NCI-H446 treated with DMSO at 0.1 percent for 48 hours (cell line): ENCODE results near the gene ZNF827.
A peak's percentile ranks its signal among the peaks of the same experiment; 100 is the strongest.

Experiments used
- DNase-seq: peaks from one replicate; lab custom pipeline; 2025; lab: John Stamatoyannopoulos, UW

ZNF827 gene

DNA sequence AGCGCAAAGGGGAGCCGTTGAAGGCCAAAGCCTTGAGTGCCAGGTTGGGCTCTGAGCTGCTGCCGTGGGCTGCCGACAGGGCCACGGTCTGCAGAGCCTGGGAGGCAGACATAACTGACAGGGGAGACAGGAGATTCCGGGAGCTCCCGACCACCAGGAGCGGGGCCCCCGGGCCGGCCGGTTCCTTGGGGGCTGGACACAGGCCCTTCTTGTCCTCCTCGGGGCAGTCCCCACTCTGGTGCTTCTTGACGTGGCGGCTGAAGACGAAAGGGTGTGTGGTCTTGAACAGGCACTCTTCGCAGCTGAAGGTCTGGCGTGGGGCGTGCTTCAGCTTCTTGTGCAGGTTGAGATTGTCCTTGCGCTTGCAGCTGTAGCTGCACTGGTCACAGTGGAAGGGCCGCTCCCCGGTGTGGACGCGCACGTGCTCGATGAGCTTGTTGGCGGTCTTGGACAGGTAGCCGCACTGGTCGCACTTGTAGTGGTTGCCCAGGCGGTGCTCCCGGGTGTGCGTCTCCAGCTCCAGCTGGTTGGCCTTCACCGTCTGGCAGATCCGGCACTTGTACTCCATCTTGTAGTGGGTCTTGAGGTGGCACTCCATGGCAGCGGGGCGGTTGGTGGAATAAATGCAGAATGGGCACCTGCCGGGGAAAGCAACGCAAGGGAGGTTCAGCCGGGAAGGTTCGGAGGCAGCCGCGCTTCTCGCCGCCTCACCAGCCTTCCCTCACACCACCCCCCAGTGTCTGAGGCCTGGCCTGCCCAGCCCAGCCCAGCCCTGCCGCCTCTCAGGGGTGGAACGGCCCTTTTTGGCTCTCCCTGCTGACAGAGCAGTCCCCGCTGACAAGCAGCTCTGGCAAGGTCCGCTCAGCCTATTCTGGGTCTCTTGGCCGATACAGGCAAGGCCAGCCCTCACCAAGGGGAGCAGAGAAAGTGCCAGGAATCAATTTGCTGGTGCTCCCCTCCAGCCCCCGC lies 177.4 kb downstream of the ZNF827 start:
- no peak for DNase-seq

DNA sequence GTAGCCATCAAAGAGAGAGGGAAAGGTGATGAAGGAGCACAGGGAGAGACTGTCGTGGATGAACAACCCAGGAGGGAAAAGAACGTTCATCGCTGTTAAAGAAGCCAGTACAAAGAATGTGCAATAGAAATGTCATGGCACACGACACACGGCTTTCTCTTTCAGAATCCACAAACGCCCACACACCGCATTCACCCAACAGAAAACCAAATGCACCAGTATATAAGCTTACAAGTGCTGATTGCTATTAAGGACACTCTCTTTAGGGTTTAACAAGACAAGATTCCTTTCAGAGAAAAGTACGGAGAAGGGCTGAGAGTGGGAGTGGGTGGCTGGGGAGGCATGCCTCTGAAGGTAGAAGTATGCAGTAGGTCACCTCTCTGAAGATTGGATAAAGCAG lies 178.4 kb downstream of the ZNF827 start:
- DNase-seq = no peak

DNA sequence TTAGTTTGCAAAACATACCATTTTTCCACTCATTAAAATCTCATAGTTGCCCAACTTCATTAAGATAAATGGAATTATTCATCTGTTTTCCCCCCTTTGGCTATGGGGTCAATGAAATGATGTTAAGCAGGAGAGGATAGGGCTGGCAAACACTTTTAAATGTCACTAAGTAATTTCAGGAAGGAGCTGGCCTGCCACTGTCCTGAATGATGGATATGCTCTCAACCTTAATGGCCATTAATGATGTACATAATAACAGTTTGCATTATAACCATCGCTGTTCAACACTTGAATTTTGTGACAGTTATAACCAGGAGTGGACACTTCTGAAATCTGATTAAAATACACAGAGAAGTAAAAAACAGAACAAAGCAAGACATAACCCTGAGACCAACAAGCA lies 181.4 kb downstream of the ZNF827 start:
- no peak for DNase-seq

DNA sequence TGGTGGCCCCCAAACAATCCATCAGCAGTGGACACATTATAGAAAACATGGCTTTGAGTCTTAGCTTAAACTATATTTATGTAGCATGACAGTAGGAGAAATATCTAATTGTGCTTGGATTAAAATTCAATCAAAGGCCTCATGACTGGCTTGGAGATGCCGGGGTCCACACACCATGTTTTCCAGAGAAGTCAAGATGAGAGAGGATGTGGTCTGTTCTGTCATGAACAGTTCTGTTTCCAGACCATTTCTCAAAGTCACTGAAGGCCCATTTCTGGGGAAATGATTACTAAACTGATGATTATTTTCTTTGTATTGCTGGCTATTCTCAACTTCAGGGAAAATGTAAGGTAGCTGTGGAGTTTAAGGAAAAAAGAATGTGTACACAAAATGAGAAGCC lies 182.4 kb downstream of the ZNF827 start:
- DNase-seq = no peak

DNA sequence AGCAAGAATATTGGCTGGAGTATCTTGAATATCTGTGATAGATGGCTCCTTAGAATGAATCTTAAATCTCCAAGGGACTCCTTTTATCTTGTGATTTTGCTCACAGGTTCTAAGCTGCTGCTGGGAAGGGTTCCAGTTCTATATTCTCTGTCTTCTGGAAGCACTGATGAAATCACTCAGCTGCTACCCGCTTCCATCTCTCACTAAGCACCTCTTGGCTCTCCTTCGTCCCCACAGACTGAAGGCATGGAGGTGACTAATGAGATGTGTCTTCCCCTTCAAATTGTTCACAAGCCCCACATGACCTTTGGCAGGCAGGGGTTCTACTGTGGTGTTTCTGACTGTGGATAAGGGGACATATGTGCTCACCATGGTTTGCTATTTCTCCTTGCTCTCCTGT lies 182.8 kb downstream of the ZNF827 start:
- no peak for DNase-seq

DNA sequence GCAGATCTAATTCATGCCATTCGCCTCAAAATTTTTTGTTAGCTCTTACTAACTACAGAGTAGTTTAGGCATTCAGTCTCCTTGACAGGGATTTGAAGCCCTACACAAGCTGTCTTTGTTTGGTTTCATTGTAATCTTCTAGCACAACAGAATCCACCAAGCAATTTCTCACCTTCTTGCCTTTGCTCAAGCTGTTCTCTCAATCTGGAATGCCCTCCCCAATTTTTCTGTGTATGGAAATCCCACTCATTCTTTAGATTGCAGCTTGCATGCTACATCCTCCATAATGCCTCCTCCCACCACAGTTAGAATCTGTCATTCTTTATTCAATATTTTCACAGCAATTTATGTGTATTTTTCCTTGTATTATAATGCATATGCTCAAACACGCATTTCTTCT lies 195.0 kb downstream of the ZNF827 start:
- no peak for DNase-seq

DNA sequence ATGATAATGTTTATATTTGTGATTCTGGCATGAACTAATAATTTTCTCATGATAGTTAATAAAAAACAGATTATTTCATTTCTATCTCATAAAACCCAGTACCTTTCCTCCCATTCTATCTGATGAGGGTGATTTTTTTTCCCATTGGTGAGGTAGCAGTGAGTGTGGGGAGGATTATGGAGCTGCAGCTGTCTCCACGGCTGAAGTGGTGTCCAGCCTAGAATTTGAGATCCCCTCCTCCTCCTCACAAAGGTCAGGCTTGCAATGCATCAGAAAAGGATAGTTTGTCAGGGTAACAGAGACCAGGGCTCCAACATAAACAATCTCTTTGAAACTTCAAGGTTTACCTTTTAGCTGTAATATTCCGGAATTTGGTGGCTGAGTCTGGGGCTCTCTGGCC lies 197.8 kb downstream of the ZNF827 start:
- no peak for DNase-seq

DNA sequence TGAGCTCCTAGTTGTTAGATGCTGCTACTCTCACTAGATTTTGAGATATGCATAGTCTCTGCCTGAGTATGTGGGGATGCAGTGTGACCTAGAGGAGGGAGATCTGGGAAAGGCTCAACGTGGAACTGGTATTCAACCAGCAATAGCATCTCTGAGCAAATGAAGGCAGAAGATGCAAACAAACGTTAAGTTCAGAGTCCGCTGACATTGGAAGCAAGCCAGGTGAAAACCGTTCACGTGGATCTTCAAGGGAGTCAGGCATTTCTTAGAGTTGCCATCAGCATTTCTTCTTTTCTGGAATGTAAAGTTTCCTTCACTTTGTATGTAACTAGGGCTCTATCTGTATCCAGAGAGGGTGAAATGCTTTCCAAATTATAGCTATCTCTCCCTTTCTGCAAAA lies 198.8 kb downstream of the ZNF827 start:
- no peak for DNase-seq

DNA sequence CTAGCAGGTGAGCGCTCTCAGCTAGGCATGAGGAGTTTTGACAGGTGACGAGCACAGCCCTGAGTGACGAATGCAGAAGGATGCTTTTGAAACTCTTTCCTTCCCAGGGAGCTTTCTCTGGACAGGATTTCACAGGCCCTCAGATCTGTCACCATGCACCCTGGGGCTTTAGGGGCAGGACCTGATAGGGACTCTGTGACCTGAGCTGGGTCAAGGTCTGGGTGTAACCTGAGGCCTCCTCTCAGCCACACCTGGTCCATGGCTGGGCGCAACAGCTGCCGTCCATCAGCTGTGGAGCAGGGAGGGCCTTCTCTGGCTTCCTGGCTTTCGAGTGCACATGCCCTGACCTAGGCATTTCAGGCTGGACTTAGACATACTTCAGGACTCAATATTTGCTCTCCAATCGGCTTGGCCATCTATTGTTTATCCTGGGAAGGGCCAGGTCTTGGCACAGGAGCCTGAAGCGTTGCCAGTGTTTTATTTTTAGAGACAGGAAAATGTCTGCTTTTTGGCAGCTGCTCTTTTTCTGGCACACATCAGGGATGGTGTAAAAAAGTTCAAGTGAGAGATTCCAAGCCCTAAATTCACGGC lies 202.3 kb downstream of the ZNF827 start:
- DNase-seq = peak; percentile 43

DNA sequence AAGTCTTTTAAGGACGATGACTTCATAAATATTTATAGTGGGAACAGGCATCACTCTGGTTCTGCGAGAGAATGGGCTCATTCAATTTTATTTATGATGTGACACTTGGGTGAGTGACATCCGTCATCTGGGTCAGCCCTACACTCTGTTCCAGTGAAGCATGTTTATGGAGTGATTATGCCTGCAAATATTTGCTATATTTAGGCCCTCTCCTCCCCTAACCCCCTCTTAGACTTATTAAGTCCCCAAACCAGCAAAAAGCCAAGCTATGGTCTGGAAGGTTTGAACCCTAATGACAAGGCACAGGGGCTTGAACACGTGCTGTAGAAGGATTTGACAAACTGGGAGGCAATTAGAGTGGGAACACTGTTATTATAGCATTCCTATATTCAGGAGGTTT lies 202.8 kb downstream of the ZNF827 start:
- no peak for DNase-seq

DNA sequence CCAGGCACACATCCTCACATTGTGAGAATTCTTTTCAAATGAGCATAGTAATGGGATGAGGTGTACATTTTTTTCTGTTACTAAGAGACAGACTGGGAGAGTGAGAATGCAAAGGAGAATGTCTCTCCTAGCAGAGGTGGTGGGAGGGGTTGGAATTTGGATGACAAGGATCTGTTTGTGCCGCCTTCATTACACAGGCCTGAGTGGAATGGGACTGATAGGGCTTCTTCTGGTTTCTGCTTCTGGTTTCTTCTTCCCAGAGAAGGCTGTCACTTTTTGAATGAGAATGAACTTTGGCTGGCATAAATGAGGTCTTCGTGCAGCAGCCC lies 203.3 kb downstream of the ZNF827 start:
- DNase-seq = no peak

DNA sequence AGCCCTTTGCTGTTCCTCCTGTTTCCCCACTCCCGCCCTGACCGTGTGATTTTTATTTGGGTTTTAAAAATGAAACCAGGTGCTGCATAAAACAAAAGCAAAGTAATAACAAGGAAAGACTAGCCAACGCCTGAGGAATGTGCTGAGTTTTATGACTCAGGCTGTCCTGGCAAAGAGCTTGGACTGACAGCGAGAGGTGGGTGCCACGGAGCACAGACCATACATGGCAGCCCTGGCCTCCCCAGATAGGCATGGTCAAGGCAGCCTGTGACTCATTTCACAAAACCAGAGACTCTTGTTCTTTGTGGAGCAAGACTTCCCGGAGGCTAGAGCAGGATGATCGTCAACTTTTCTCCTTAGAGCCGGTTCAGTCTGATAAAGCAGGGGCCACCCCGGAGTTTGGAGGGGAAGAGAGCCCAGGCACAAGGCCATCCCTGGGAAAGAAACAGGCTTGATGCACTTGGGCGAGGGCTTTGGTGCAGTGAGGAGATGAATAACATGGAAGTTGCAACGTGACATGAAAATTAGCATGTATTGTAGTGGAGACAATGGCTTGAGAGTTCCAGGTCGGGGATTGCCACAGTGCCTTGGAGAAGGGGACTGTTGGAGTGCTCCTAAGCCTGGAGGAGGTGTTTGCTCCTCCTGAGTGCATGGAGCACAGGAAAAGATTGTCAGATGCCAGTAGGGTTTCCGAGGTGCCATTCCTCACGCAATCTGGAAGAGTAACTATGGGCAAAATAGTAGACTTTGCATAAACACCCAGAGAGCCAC lies 203.9 kb downstream of the ZNF827 start:
- DNase-seq = no peak

DNA sequence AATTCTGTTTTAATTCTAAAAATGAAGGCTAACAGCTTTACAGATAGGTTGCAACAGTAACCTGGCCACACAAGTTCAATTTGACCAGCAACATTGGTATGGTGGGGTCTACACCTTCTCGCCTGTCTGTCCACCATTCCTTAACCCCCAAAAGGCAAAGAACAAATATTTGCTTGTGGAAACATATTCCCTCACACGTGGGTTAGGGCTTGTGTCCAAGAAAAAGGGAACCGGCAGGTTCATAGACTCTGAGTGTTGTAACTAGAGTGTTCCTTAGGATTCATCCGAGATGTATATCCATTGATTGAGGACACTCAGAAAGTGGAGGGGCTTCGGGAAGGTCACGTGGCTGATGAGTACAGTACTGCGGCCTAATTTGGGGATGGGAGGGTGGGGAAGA lies 204.6 kb downstream of the ZNF827 start:
- no peak for DNase-seq

DNA sequence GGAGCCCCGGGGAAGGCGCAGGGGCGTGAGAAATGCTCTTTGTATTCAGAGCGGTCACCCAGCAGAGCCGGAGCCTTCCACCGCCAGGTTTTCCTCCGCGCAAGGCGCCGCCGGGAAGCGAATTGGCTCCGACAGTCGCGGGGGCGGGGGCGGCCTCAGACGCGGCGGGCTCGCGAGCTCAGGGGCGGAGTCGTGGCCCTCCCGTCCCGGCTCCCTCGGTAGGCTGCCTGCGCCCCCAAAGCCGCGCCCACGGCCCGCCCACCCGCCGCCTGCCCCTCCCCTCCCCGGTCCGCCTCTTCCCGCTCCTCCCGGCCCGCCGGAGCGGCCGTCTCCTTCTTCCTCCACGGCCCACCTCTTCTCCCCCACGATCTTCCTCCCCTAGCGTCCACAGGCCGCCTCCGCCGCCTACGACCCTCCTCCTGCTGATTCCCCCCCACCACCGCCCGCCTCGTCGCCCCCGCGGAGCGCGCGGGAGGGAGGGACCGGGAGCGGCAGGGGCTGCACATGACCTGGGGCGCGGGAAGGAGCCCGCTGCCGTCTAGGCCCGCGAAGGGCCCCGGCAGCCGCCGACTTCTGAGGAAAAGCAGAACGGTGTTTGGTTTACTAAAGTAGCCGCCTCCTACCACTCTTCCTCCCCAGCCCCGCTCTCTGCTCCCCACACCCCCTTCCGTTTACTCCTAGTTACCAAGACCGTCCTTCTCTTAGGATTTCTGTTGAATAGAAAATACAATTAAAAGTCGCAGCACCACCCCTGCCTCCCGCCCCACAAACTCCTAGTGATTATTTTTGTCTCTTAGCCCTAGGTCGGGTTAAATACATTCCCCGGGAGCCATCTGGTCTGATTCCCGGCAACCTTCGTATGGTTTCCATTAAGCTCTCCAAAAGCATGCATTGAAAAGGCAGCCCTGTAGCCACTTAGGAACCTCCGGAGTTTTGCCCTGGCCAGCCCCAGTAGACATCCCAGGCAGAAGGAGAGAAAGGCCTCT lies 205.4 kb downstream of the ZNF827 start:
- DNase-seq = peak; percentile 83

DNA sequence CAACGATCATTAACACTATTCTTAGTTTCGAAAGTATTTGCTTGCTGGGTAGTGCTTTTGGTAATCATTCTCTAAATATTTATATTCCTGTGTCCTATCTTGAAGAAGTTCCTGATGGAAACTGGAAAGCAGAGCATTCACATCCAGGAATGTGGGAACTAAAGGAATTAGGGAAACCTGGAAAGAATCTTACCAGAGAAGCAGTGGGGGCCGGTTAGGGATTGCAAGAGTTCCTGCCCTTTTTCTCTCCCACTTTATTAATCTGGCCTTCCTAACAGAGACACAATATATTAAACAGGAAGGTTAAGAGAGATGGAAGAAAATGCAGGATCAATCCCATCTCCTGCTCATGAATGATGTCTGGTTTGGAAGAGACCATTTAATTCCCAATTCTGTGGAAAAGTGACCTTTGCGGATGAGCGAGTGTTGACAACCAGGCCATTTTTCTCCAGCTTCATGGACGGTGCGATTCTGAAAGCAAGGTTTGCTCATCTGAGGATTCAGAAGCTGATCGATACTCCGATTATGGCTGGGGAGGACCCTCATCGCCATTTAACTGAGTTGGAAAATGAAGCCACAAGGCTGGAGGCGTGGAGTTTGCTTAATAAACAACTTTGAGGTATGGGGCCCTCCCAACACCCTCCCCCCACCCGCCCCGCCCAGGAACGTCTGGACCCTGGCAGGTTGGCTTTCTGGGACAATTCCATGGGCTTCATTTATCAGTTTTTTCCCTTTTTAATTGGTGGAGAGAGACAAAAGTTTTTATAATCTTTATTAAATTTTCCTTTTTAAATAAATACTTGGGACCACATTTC lies 206.4 kb downstream of the ZNF827 start:
- no peak for DNase-seq

DNA sequence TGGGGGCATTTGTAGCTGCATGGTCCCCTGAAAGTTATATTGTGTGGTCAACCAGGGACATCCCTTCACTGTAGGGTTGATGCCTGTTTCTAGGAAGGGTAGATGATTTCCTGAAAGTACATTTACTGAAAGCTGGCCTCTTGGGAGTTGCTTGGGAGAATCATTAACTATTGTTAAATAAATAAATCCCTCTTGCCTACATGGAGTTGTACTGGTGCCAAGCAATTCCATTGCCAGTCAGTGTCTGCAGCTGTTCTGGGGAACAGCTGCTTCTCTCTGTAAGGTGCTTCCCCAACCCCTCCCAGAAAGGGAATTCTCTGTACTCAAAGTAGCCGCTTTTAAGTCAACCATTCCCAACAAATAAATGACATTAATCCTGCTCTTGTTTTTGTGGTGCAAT lies 207.6 kb downstream of the ZNF827 start:
- DNase-seq = peak; percentile 70

DNA sequence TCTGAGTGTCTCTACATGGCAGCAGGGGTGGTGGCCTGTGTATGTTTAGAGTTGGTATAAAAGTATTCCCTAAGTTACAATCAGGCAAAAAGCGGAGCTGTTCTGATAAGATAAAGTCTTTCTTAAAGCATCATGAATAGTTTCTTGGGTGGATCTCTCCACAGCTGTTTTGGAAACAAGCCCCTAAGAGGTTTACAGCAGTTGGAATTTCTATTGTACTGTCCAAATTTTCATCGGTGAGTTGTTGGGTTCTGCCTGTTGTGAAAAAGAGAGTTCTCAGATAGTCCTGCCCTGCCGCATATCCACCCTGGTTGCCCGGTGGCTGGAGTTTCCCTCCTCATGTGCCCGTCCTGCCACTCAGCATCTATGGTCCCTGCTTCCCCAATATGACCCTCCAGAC lies 208.6 kb downstream of the ZNF827 start:
- no peak for DNase-seq

DNA sequence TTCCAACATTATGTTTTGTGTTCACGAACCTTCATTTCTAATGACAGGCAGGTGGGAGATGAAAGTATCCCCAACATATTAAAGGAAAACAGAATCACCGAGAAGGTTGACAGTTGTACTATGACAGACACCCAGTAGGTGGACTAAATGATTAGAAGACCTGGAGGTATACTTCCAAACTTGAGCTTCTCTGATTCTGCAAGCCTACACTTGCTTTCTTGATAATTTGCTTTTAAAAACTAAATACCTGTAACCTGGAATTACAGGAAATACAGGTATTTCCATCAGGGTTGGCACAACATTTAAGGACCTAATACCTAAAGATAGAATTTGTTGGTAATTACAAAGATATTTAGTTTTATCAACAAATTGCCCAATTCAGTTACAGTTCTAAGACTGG lies 215.3 kb downstream of the ZNF827 start:
- no peak for DNase-seq

DNA sequence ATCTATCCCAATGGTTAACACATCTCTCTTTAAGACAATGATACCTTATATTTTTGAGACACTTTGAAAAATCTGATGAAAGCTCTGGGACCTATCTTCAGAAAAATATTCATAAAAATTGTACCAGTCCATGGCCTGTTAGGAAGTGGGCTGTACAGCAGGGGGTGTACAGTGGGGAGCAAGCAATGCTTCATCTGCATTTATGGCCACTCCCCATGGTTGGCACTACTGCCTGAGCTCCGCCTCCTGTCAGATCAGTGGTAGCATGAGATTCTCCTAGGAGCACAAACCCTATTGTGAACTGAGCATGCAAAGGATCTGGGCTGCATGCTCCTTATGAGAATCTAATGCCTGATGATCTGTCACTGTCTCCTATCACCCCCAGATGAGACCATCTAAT lies 216.1 kb downstream of the ZNF827 start:
- DNase-seq = no peak

DNA sequence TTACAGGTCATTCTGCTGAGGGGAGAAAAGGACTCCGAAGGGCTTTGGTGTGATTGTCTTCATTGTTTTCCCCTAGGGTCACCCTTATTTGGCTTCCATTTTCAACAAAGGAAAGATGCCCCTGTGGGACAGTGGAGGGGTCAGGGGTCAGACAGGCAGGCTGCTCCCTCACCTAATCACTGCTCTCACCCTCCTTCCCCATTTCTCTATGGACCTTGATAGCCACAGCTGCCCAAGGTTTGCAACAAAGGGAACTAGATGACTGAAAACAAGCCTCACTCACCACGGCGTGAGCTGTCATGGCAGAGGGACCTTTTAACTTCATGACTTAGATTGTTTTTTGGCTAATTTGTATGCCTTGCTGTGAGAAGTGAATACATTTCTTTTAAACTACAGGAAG lies 218.0 kb downstream of the ZNF827 start:
- no peak for DNase-seq
